Activated CD4-positive, alpha-beta T cell treated with anti-CD3 and anti-CD28 coated beads for 1 hour (primary cell): Measurements from ENCODE around the gene ACAT2.
A peak's percentile ranks its signal among the peaks of the same experiment; 100 is the strongest.
"Not testable (repeated sequence)": the region's sequence is repeated elsewhere in the genome, so short reads cannot be mapped to it uniquely, and the experiment has no call there.

Experiments
- DNase-seq: peaks from one replicate; pipeline ENCODE4 v3.0.0-alpha.2; 2020

ACAT2 gene

DNA sequence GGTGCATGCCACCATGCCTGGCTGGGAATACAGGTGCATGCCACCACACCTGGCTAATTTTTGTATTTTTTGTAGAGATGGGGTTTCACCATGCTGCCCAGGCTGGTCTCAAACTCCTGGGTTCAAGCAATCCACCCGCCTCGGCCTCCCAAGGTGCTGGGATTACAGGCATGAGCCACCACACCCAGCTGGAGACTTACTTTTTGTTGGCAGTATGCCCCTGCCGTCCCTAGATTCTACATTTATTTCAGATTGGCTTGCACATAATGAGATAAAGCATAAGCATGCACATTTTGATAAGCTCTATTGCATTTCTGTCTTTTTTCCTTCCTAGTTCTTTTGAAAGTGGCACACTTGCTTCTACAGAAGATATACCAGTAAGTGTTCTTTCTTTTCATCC, 54.9 kb downstream of the ACAT2 start:
- not testable (repeated sequence) for DNase-seq

DNA sequence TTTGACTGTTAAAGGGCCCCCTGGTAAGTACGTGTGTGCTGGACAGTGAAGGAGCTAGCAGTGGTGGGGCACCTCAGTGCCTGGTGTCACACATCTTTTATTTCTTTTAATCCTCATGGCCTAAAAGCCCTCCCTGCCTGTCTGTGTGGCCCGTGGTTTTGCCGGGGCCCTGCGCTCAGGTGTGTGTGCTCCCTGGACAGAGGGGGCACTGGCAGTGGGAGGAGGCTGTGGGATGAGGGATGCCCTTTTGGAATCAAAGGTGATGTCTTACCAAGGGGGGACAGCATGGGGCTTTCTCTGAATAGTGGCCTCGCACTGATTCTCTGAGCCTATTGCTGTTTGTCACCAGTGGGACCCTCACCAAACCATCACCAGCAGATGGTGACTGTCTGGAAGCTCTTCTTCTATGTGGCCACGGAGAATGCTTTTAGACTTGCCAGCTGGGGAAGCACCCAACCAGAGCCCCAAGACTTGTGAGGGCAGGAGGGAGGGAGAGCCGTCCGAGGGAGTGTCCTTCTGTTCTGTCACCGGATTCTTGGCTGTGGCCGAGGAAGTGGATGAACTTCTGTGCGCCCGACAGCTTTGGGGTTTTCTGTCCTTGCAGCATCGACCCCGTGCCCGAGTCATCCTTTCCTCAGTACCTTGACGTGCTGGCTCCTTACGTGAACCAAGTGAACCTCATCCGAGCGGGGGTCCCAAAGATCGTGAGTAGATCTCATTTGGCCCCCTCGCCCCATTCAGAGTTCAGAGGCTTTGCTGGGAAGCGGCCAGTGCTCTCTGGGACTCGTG, 56.3 kb downstream of the ACAT2 start:
- DNase-seq, result no peak

DNA sequence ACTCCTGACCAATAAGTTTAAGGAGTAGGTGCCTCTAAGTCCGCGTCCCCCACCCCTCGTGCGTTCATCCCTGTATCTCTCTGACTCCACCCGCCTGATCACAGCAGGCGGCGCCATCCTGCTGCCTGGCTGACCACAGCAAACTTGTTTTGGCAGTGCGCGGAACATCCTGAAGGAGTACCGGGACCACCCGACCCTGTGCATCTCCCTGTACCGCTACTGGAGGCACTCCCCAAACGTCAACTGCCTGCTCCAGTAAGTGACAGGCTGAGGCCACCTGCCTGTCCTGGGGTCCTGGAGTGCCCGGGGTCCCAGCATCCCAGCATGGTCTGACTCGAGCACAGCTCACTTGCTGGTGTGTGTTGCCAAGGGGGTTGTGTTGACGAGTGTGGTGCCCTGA, 57.3 kb downstream of the ACAT2 start:
- DNase-seq, result no peak

DNA sequence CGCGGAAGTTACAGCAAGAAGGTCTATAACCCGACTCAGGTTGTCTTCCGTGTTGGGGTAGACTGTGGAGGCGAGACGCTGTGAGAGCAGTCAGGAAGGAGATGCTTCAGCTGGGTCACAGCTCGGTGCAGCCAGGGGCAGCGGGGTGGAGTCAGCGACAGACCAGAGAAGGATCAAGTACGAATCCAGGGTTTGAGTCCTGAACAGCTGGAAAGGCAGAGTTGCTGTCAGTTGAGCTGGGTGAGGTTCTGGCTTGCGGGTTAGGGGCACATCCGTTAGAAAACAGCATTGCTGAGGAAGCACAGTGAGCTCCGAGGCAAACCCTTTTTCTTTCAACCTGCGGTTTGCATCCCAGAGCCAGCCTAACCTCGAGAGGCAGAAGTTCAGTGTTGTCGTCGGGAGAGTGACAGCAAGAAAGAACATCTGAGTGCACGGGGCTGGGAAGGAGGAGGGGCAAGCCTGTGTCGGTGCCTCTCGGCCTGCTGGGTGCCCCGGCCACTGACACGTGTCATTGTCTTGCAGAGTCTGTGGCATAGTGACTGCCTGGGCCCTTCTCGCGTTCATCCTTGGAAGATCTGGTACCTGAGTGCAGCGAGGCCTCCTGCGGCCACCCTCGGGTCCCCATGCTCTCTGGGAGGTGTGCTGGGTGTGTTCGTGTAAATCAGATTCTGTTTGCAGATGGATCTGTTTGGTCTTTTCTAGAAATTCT, 58.2 kb downstream of the ACAT2 start:
- DNase-seq, result peak; percentile 14

DNA sequence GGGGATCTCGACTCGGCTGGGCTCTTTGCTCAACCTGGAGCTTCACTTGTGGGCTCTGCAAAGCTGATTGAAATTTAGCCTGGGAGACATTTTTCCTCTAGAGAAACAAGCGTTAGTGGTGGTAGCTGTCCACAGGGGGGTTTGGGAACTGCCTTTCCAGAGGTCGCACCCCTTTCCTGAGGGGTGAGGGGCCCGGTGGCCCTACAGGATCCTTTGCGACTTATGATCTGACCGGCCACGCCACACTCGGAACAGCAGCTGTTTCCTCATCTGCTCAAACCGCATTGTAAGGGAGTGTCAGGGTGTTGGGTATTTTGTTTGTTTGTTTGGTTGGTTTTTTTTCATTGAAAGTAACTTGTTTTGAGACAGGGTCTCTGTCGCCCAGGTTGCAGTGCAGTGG, 59.3 kb downstream of the ACAT2 start:
- no peak for DNase-seq

DNA sequence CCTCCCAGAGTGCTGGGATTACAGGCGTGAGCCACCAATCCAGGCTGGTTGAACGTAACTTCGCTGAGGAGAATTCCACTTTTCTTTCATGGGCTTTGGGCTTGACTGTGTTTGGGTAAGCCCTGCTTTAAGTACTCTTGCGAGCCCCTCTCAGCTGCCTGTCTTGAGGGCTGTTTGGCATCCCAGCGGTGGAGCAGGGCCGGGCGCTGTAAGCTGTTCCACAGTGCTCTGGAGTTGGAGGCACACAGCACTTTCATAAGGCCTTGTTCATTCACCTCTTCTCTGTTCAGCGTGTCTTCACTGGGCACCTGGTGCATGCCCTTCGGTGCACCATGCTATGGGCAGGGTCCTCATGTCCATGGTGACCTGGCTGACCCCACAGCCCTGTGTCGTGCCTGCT, 59.9 kb downstream of the ACAT2 start:
- no peak for DNase-seq

DNA sequence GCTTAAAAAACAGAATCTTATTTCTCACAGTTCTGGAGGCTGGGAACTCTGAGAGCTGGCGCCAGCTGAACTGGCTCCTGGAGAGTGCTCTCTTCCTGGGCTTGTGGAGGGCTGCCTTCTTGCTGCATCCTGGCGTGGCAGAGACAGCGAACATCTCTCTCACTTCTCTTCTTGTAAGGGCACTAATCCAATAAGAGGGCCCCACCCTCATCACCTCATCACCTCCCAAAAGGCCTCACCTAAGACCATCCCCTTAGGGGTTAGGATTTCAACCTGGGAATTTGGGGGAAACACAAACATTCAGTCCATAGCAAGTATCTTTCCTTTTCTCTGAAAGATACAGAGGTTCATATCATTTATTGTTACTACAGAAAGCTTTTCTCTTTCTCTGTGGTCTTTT, 62.1 kb downstream of the ACAT2 start:
- no peak for DNase-seq

DNA sequence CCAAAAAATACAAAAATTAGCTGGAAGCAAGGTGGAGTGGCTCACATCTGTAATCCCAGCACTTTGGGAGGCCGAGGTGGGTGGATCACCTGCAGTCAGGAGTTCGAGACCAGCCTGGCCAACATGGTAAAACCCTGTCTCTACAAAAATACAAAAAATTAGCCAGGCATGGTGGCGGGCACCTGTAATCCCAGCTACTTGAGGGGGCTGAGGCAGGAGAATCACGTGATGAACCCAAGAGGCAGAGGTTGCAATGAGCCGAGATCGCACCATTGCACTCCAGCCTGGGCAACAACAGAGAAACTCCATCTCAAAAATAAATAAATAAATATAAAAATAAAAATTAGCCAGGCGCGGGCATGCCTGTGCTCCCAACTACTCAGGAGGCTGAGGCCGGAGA, 62.8 kb downstream of the ACAT2 start:
- DNase-seq, result not testable (repeated sequence)

DNA sequence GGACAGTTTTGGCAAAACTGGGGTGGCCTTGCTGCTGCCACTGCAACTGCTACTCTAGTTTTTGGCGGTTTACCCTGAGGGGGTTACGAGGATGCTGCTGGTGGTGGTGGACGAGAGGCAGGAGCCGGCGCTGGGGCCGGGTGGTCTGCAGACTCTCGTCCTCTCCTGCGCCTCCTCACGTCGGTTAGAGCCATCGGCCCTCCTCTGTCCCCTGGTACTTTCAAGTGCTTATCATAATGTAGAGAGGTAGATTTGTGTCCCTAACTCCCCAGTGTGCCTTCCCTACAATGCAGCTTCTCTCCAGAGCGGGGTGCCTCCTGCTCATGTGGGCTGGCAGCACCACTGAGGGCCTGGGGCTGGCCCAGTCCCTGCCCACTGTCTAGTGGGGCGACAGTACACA, 64.2 kb downstream of the ACAT2 start:
- no peak for DNase-seq

DNA sequence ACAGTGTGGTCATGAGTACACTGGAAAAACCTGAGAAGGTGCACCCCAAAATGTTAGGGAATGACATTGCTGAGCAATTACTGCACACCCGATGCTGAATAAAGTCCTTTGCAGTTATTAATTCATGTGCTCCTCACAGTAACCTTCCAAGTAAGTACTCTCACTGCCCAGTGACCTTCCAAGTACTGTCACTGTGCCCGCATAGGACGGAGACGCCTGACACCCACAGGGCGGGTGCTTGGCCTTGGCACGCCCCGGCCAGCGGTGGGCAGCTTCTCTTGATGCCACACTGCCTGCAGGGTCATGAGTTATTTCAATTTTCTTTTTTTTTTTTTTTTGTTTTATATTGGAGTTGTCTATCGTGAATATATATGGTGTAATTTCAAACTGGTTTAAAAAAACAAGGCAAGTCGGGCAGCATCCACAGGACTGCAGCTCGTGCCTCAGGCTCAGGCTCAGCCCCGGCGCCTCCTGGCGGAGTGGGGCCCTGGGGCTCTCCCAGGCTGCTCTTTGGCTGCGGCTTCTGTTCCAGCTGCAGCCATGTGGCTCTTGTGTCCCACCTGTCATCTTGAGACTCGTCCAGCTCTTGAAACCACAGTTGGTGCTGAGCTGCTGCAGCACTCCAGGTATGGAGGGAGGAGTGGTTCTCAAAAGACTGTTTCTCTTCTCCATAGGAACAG, 65.3 kb downstream of the ACAT2 start:
- DNase-seq, result no peak

DNA sequence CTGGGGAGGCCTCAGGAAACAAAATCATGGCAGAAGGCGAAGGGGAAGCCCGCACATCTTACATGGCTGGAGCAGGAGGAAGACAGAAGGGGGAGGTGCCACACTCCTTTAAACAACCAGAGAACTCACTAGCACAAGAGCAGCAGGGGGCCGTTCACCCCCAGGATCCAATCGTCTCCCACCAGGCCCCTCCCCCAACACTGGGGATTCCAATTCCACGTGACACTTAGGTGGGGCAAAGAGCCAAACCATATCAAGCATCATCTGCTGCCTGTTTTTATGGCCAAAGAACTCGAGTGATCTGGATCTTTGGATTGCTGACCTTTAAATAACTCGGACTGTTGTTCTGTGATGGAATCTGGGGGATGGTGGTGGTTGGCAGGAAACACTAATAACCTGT, 66.2 kb downstream of the ACAT2 start:
- no peak for DNase-seq
